Endodermal cell (in vitro differentiated cells): Measurements from ENCODE around the gene SSBP3. TPM values are rescaled to one million over a fixed set of nuclear protein-coding genes. Genes with fewer than 3 reads are reported as not detected.

ENCODE experiments used
- DNase-seq: peaks from one replicate; pipeline ENCODE4 v3.0.0-alpha.2; 2017
- H3K27ac ChIP-seq: 2 replicates; pipeline ENCODE4 v1.5.1; 2013; ENCODE audit warnings: mild to moderate bottlenecking, low read depth, low read length, moderate library complexity
- H3K27me3 ChIP-seq: 2 replicates; pipeline ENCODE4 v1.6.1; 2013; ENCODE audit warnings: mild to moderate bottlenecking, low read length, moderate library complexity; ENCODE audit not compliant: insufficient read depth, control insufficient read depth, poor library complexity, severe bottlenecking
- H3K36me3 ChIP-seq: 2 replicates; pipeline ENCODE4 v1.7.0; 2013; ENCODE audit warnings: mild to moderate bottlenecking, low read length, moderate library complexity; ENCODE audit not compliant: control insufficient read depth, insufficient read depth
- H3K4me1 ChIP-seq: one replicate; pipeline ENCODE4 v1.7.0; 2013; ENCODE audit warnings: low read length; ENCODE audit not compliant: control insufficient read depth, insufficient read depth
- H3K4me3 ChIP-seq: 2 replicates; pipeline ENCODE4 v1.5.1; 2013; ENCODE audit warnings: mild to moderate bottlenecking, low read length, moderate library complexity
- H3K9ac ChIP-seq: 2 replicates; pipeline ENCODE4 v1.6.1; 2013; ENCODE audit warnings: mild to moderate bottlenecking, low read length, moderate library complexity; ENCODE audit not compliant: poor library complexity, severe bottlenecking; ENCODE audit errors: extremely low read depth
- H3K9me3 ChIP-seq: 2 replicates; pipeline ENCODE4 v1.6.1; 2013; ENCODE audit warnings: mild to moderate bottlenecking, low read length, moderate library complexity; ENCODE audit not compliant: control insufficient read depth
- H3K27ac Mint-ChIP-seq: 2 replicates; pipeline ENCODE4 v1.8.0; 2020; ENCODE audit warnings: mixed read lengths
- H3K27me3 Mint-ChIP-seq: 2 replicates; pipeline ENCODE4 v1.8.0; 2021; ENCODE audit warnings: mild to moderate bottlenecking, mixed read lengths; ENCODE audit not compliant: insufficient read depth
- H3K36me3 Mint-ChIP-seq: 2 replicates; pipeline ENCODE4 v1.8.0; 2020; ENCODE audit warnings: low read depth, mixed read lengths
- H3K4me1 Mint-ChIP-seq: 2 replicates; pipeline ENCODE4 v1.8.0; 2020; ENCODE audit warnings: mixed read lengths
- H3K4me3 Mint-ChIP-seq: 2 replicates; pipeline ENCODE4 v1.8.0; 2020; ENCODE audit warnings: mild to moderate bottlenecking, moderate library complexity, mixed read lengths
- H3K9me3 Mint-ChIP-seq: 2 replicates; pipeline ENCODE4 v1.8.0; 2020; ENCODE audit warnings: mild to moderate bottlenecking, mixed read lengths
- CTCF ChIP-seq: fragments of 200-600 bp; sonication (generic); conservative IDR thresholded peaks from 2 replicates; pipeline ENCODE4 v1.5.0; 2021; ENCODE audit warnings: antibody characterized with exemption, mild to moderate bottlenecking
- WGBS, 2 experiments: methylation state at CpG; one replicate each; pipeline versions ENCODE4 v1.1.5 to v1.1.7; 2013; ENCODE audit warnings: missing lambda C conversion rate in 2 of 2, mixed read lengths in 1 of 2; ENCODE audit not compliant: insufficient coverage in 1 of 2, insufficient read length in 1 of 2; 5-methylcytosine and 5-hydroxymethylcytosine counted together
- total RNA-seq, 2 donors: library from RNA; stranded (reverse); fragmentation: NEBNext Ultra II Directional in 1 of 2; extraction: Animal tissue kit (Norgen Biotek cat#: 25700) in 1 of 2; gene quantifications; 2 replicates in 1 of 2; 3 replicates in 1 of 2; pipeline ENCODE4 v1.2.1, GENCODE V29; 2021

Gene SSBP3
- total RNA-seq, 2 donors from 2014 or later: 342 TPM

- H3K27ac ChIP-seq: no peak overlapping the region
- H3K36me3 ChIP-seq: no peaks in the 10 kb centered on the region
- 91 to 100% methylated on average over 2 to 6 of the region's 6 CpGs for WGBS, 2 experiments
- no peak overlapping the region for H3K9ac ChIP-seq
- no peaks in the 10 kb centered on the region for H3K27me3 ChIP-seq
- H3K4me3 Mint-ChIP-seq: no peak overlapping the region
- H3K27ac Mint-ChIP-seq: no peak overlapping the region
- H3K36me3 Mint-ChIP-seq: peaks cover 5% of the 10 kb centered on the region
- H3K9me3 Mint-ChIP-seq: no peaks in the 10 kb centered on the region
- H3K27me3 Mint-ChIP-seq: no peaks in the 10 kb centered on the region
- TF ChIP-seq CTCF: no peak
- no peak for DNase-seq
- no peaks in the 10 kb centered on the region for H3K9me3 ChIP-seq
- peaks cover 2% of the 10 kb centered on the region for H3K4me1 ChIP-seq
- H3K4me1 Mint-ChIP-seq: peaks cover 5% of the 10 kb centered on the region
- no peak overlapping the region for H3K4me3 ChIP-seq
These were observed 229.4 kb downstream of the SSBP3 start for GRCh38 chr1:54176621-54177327.

Other genes starting within 250 kb of the SSBP3 start
- gene CYB5RL, start 206.4 kb downstream of the SSBP3 start, total RNA-seq: 10 to 100 TPM in 1 of 2 donors, 1 to 10 TPM in 1; 8.2 to 11.0 TPM
- gene MRPL37, start 206.2 kb downstream of the SSBP3 start, total RNA-seq: 10 to 100 TPM; 84.5 to 95.8 TPM
- 1 to 10 TPM; 5.6 to 6.0 TPM for gene ACOT11, start 141.8 kb upstream of the SSBP3 start, total RNA-seq
- gene FAM151A, start 217.1 kb upstream of the SSBP3 start, total RNA-seq: not detected
- gene MROH7, start 235.4 kb upstream of the SSBP3 start, total RNA-seq: 1 to 10 TPM in 1 of 2 donors, under 1 TPM in 1; 0.46 to 1.4 TPM